ENCODE data around the gene CDHR2. TPM values are rescaled to one million over a fixed set of nuclear protein-coding genes. Genes with fewer than 3 reads are reported as not detected.

The CDHR2 gene
- total and polyA plus RNA-seq, 8 donors, result 0.13 to 18.7 (median 9.7) TPM

GRCh38 chr5:176593273-176593869 is 44.2 kb downstream of the CDHR2 start:
- peaks cover 0 to 51% (median 13%) of the 10 kb centered on the region in 3 donors for H3K27me3 ChIP-seq
- no peaks in the 10 kb centered on the region for H3K9me3 ChIP-seq
- DNase-seq, result no peak
- H3K36me3 ChIP-seq, result no peaks in the 10 kb centered on the region
- TF ChIP-seq, protein P1, sequence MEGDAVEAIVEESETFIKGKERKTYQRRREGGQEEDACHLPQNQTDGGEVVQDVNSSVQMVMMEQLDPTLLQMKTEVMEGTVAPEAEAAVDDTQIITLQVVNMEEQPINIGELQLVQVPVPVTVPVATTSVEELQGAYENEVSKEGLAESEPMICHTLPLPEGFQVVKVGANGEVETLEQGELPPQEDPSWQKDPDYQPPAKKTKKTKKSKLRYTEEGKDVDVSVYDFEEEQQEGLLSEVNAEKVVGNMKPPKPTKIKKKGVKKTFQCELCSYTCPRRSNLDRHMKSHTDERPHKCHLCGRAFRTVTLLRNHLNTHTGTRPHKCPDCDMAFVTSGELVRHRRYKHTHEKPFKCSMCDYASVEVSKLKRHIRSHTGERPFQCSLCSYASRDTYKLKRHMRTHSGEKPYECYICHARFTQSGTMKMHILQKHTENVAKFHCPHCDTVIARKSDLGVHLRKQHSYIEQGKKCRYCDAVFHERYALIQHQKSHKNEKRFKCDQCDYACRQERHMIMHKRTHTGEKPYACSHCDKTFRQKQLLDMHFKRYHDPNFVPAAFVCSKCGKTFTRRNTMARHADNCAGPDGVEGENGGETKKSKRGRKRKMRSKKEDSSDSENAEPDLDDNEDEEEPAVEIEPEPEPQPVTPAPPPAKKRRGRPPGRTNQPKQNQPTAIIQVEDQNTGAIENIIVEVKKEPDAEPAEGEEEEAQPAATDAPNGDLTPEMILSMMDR (IDR thresholded peaks at IDR 0.05), result no peak
- TF ChIP-seq POLR2A (IDR thresholded peaks at IDR 0.05), result no peak
- TF ChIP-seq POLR2AphosphoS5 (IDR thresholded peaks at IDR 0.05), result no peak
- TF ChIP-seq EP300 (IDR thresholded peaks at IDR 0.05), result no peak
- H3K4me3 ChIP-seq, result no peak overlapping the region
- intact Hi-C loops (cut with DNase I; ENCODE audit: low total_unique reads), result no loop called here
- peaks cover 6 to 15% (median 14%) of the 10 kb centered on the region in 4 donors for H3K4me1 ChIP-seq
- 90 to 92% (median 91%) methylated on average over 12 of the region's 12 CpGs for WGBS, 5 donors
- no peak overlapping the region for H3K27ac ChIP-seq

DNA sequence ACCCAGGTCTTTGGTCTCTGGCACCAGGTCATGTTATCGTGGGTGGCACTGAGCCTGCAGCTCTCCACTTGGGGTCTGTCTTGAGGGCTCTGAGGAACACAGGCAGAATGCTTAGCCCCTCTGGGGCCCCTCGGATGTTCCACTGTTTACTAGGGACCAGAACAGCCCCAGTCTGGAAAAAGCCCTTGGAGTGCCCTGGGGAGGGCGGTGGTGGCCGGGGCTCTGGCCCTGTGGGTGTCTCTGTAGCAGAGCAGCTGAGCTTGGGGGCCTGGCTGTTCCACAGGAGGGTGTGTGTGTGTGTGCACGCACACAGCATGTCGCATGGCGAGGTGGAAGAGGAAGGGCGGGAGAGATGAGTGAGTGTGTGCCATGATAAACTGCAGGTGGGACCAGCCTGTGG is 45.4 kb downstream of the CDHR2 start:
- WGBS, 5 donors, result 80 to 85% (median 82%) methylated on average over 7 to 8 of the region's 8 CpGs
- H3K4me3 ChIP-seq, result no peak overlapping the region

GRCh38 chr5:176595386-176595943 is 46.3 kb downstream of the CDHR2 start:
- H3K9me3 ChIP-seq, result no peaks in the 10 kb centered on the region
- no peaks in the 10 kb centered on the region for H3K36me3 ChIP-seq
- no peak overlapping the region for H3K4me3 ChIP-seq
- no peak for DNase-seq
- H3K27ac ChIP-seq, result no peak overlapping the region
- 78 to 84% (median 80%) methylated on average over 11 of the region's 11 CpGs for WGBS, 5 donors
- peaks cover 0 to 72% (median 13%) of the 10 kb centered on the region in 3 donors for H3K27me3 ChIP-seq
- no peak for TF ChIP-seq POLR2A (IDR thresholded peaks at IDR 0.05)
- TF ChIP-seq POLR2AphosphoS5 (IDR thresholded peaks at IDR 0.05), result no peak
- no peak for TF ChIP-seq EP300 (IDR thresholded peaks at IDR 0.05)
- TF ChIP-seq, protein P1 (IDR thresholded peaks at IDR 0.05), result no peak
- intact Hi-C loops (cut with DNase I; ENCODE audit: low total_unique reads), result no loop called here
- H3K4me1 ChIP-seq, result peaks cover 6 to 15% (median 14%) of the 10 kb centered on the region in 4 donors

More for the DNA sequence above, 45.4 kb downstream of the CDHR2 start:
- Histone ChIP-seq H3K27ac (no peak overlapping the region), H3K4me1 (peaks cover 6 to 15% (median 14%) of the 10 kb centered on the region in 4 donors), H3K9me3 (no peaks in the 10 kb centered on the region), H3K36me3 (no peaks in the 10 kb centered on the region), H3K27me3 (peaks cover 0 to 63% (median 13%) of the 10 kb centered on the region in 3 donors)
- intact Hi-C loops (cut with DNase I; ENCODE audit: low total_unique reads), result no loop called here
- no peak for DNase-seq
- TF ChIP-seq POLR2AphosphoS5 (IDR thresholded peaks at IDR 0.05), result no peak
- TF ChIP-seq, protein P1 (IDR thresholded peaks at IDR 0.05), result no peak
- TF ChIP-seq EP300 (IDR thresholded peaks at IDR 0.05), result no peak
- TF ChIP-seq POLR2A (IDR thresholded peaks at IDR 0.05), result no peak

GRCh38 chr5:176596069-176596644 is 47.0 kb downstream of the CDHR2 start:
- peaks cover 6 to 15% (median 14%) of the 10 kb centered on the region in 4 donors for H3K4me1 ChIP-seq
- no peaks in the 10 kb centered on the region for H3K36me3 ChIP-seq
- DNase-seq, result no peak
- H3K4me3 ChIP-seq, result peak overlapping the region in 2 of 4 donors; percentile 44 to 53
- 84 to 87% (median 84%) methylated on average over 21 to 23 of the region's 23 CpGs for WGBS, 5 donors
- H3K27ac ChIP-seq, result no peak overlapping the region
- intact Hi-C loops (cut with DNase I; ENCODE audit: low total_unique reads), result no loop called here
- peaks cover 0 to 73% (median 13%) of the 10 kb centered on the region in 3 donors for H3K27me3 ChIP-seq
- H3K9me3 ChIP-seq, result no peaks in the 10 kb centered on the region
- TF ChIP-seq, protein P1 (IDR thresholded peaks at IDR 0.05), result no peak
- TF ChIP-seq POLR2AphosphoS5 (IDR thresholded peaks at IDR 0.05), result no peak
- TF ChIP-seq POLR2A (IDR thresholded peaks at IDR 0.05), result no peak
- TF ChIP-seq EP300 (IDR thresholded peaks at IDR 0.05), result no peak

Measured in stomach (tissue), 9 donors.